Fibroblast of skin of left quadriceps (primary cell): Measurements from ENCODE around the gene DCLK1.
"Not testable (repeated sequence)": the region's sequence is repeated elsewhere in the genome, so short reads cannot be mapped to it uniquely, and the experiment has no call there.

ENCODE experiments used
- DNase-seq, 2 experiments: peaks; one replicate each; pipeline ENCODE4 v3.0.0-alpha.2; 2013; ENCODE audit warnings: low read depth in 2 of 2

Gene DCLK1

DNA sequence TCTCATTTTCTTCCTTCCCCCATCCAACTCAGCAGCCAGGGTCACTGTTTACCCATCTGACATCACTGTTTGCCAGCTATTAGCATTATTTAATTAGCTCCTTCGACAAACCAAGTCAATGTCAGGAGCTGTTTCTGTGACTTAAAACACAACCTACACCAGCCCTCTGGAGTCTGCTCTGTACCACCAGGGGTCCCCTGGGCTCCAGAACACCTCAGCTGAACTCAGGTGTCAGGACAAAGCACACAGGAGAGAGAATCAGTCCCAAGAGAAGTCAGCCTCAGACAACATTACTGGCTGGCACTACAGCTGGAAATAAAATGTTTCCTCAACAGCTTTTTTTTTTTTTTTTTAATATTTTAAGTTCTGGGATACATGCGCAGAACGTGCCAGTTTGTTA lies 45.1 kb downstream of the DCLK1 start:
- no peak for DNase-seq

DNA sequence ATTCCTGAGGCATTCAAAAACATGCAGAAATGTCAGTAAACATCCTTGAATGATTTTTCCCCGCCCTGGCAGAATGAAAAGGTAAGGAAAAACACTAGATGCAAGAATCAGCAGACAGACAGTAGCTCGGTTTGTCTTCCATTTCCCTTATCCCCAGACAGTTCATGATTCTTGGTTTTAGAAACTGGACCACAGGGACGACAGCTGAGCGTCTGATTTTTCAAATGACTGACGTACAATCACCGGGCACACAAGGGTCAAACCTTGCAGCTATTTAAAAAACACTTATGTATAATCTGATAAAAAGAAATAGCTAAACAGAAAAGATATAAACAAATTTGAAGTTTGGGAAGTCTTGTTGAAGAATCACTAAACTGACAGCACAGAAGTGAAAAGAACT lies 47.1 kb downstream of the DCLK1 start:
- DNase-seq = no peak

DNA sequence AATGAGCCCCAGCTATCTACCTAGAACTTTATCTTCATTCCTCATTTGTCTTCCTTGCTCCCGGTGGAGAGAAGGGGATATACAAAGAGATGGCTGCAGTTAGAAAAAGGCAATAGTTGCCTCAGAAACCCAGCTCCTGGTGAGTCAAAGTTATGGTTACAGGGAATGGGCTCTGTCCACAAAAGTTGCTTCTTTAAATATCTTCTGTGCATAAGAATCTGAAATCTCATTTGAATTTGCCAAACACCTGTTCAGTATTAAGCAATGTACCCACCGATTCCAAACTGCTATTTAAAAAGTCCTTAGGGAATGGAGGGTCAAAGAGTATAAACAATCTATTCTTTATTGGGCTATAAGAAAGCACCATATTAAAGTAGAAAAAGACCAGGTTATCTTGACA lies 48.4 kb downstream of the DCLK1 start:
- DNase-seq = no peak

DNA sequence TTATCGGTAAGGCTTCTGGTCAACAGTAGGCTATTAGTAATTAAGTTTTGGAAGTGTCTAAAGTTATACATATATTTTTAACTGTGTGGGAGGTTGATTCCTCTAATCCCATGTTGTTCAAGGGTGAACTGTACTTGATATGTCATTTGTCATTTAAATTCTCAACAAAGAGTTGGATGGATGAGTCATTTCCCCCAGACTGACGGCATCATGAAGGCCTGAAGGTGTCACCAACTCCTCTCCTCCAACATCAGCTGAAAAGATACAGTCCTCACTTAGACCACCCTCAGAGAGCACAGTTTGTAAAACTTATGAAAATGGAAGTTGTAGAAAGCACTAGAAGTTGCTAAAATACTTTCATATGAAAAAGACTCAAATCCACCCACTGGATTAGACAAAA lies 48.8 kb downstream of the DCLK1 start:
- no peak for DNase-seq

DNA sequence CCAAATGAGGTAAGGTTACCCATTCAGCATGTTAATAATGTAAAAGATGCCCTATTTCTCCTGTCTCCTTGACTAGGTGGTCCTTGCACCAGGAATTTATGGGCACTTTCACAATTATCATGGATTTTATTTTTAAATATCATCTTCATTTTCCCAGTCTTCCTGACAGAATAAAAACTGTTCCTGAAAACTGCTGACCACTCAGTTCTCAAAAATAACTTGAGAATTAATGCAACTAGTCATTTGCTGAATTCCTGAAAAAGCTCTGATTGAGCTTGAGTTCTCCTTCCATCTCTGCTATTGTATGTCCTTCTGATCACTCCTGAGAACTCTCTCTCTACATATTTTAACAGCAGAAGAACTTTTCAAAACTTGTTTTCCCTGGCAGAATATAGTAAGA lies 55.0 kb downstream of the DCLK1 start:
- no peak for DNase-seq

GRCh38 chr13:36074659-36075058 lies 56.5 kb downstream of the DCLK1 start:
- no peak for DNase-seq

GRCh38 chr13:36072152-36072935 lies 58.8 kb downstream of the DCLK1 start:
- no peak for DNase-seq

DNA sequence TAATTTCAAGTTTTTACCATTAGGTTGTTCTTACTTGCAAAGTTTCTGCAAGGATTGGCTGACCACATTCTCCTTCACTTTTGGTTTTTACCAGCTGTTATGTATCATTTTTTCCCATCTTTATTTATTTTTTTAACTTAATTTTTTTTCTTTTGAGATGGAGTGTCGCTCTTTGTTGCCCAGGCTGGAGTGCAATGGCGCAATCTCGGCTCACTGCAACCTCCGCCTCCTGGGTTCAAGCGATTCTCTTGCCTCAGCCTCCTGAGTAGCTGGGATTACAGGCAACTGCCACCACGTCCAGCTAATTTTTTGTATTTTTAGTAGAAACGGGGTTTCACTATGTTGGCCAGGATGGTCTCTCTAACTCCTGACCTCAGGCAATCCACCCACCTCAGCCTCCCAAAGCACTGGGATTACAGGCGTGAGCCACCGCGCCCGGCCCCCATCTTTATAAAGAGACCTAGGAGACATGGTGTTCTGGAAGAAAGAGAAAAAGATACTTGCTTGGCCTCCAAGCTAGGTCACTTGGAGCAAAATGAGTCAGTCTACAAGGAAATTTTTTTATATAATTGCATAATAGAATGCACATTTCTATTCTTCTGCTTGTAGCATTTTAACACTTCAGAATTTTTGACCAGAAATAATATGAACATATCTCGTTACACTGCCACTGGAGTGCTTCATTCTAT lies 60.5 kb downstream of the DCLK1 start:
- DNase-seq = not testable (repeated sequence)

GRCh38 chr13:36069881-36070366 lies 61.3 kb downstream of the DCLK1 start:
- peak; percentile 13 to 25 for DNase-seq

- no peak for DNase-seq
Observed at GRCh38 chr13:36068991-36069390, 62.2 kb downstream of the DCLK1 start.

- no peak for DNase-seq
Observed at GRCh38 chr13:36068566-36068965, 62.6 kb downstream of the DCLK1 start.

- DNase-seq = peak; percentile 15 to 20
Observed at GRCh38 chr13:36067746-36068381, 63.3 kb downstream of the DCLK1 start.

DNA sequence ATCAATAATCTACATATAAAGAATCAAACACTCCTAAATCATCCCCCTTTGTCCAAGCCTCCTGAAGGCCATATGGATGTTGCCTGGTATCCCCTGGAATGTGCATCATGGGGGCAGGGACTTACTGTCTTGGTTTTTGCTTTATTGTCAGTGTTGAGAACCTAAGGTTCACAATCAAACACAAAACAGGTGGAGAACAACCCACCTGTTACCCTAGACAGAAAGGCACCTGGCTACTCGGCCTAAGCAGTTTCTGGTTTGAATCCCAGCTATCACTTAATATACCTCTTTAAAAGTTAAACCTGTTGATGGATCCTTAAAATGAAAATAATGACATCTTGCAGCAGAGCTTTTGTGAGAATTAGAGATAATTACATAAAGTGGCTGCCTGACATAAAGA lies 68.9 kb downstream of the DCLK1 start:
- no peak for DNase-seq

GRCh38 chr13:36061621-36062020 lies 69.6 kb downstream of the DCLK1 start:
- DNase-seq = no peak

- no peak for DNase-seq
Observed at GRCh38 chr13:36061054-36061453, 70.1 kb downstream of the DCLK1 start.

- DNase-seq = no peak
Observed at GRCh38 chr13:36059321-36059720, 71.9 kb downstream of the DCLK1 start.

DNA sequence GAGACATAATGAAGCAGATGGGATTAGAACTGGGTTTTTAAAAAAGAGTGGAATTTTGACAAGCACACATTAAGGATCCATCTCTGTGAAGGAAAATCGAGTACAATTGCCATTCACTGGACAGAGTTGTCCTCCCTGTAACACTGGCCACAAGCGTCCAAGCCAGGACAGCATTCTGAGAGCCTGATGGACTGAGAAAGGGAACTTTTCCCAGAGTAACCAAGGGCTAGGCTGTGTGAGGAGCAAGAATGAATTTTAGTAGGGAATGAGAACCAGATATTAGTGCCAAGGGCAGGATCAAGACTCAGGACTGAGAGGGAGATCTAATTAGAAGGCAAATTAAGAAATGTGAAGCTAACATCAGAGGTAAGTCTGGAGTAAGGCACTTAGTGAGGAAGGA lies 73.1 kb downstream of the DCLK1 start:
- DNase-seq = no peak

GRCh38 chr13:36057547-36057946 lies 73.6 kb downstream of the DCLK1 start:
- DNase-seq = no peak

GRCh38 chr13:36057041-36057440 lies 74.1 kb downstream of the DCLK1 start:
- no peak for DNase-seq

- DNase-seq = no peak
Observed at GRCh38 chr13:36055366-36055765, 75.8 kb downstream of the DCLK1 start.

- DNase-seq = no peak
Observed at GRCh38 chr13:36054041-36054440, 77.1 kb downstream of the DCLK1 start.

DNA sequence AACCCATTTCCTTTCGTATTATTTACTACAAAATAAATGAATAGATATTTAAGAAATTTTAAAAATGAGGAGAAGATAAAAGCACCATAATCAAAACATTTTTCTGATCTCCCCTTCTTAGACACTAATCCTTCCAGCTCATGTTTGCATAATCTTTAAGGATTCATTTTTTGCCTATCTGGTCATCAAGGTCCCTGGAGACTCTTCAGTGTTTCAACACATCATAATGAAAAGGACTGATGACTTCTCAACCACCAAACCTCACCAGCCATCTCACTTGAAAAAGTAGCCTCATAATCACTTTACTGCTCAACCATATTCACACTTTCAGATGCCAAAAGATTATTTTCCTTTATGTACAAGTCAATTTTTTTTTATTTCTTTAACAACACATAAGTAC lies 80.1 kb downstream of the DCLK1 start:
- DNase-seq = peak; percentile 29 to 39

GRCh38 chr13:36046672-36047071 lies 84.5 kb downstream of the DCLK1 start:
- DNase-seq = no peak
